M059J (cell line): ENCODE results near the gene KDM3B. TPM values are rescaled to one million over a fixed set of nuclear protein-coding genes. Genes with fewer than 3 reads are reported as not detected.
"Not testable (repeated sequence)": the region's sequence is repeated elsewhere in the genome, so short reads cannot be mapped to it uniquely, and the experiment has no call there.

Experiments used
- DNase-seq: peaks from one replicate; pipeline ENCODE4 v3.0.0-alpha.2; 2012; ENCODE audit warnings: low read depth
- total RNA-seq: library from RNA; depleted of rRNA; stranded (reverse); fragments of >200 nt; shearing (Covaris generic); gene quantifications from 2 replicates; pipeline ENCODE4 v1.2.3, GENCODE V29; 2014; rRNA removed

Gene KDM3B
- total RNA-seq, 1 experiment from 2014 or later: 41.5 TPM

- peak; percentile 51 for DNase-seq
These were observed 113.8 kb downstream of the KDM3B start for GRCh38 chr5:138466125-138466899.

- DNase-seq: peak; percentile 54
These were observed 114.6 kb downstream of the KDM3B start for GRCh38 chr5:138466900-138467710.

GRCh38 chr5:138467711-138468132 is 115.2 kb downstream of the KDM3B start:
- DNase-seq: no peak

- peak; percentile 62 for DNase-seq
These were observed 115.9 kb downstream of the KDM3B start for GRCh38 chr5:138468133-138468965.

- no peak for DNase-seq
These were observed 116.6 kb downstream of the KDM3B start for GRCh38 chr5:138468966-138469539.

GRCh38 chr5:138469540-138470321 is 117.2 kb downstream of the KDM3B start:
- DNase-seq: peak; percentile 84

GRCh38 chr5:138470322-138471051 is 118.0 kb downstream of the KDM3B start:
- no peak for DNase-seq

- no peak for DNase-seq
These were observed 118.5 kb downstream of the KDM3B start for GRCh38 chr5:138471052-138471361.

- no peak for DNase-seq
These were observed 119.9 kb downstream of the KDM3B start for GRCh38 chr5:138472353-138472752.

- not testable (repeated sequence) for DNase-seq
These were observed 120.7 kb downstream of the KDM3B start for GRCh38 chr5:138473151-138473550.

GRCh38 chr5:138476918-138477317 is 124.4 kb downstream of the KDM3B start:
- DNase-seq: no peak

GRCh38 chr5:138482638-138483037 is 130.2 kb downstream of the KDM3B start:
- no peak for DNase-seq

Other genes with a start within 250 kb of the KDM3B start
- gene NME5, start 213.3 kb upstream of the KDM3B start, total RNA-seq: 0.25 and 1.8 TPM in 2 replicates
- gene BRD8, start 174.1 kb upstream of the KDM3B start, total RNA-seq: 24.3 and 38.8 TPM in 2 replicates
- gene KIF20A, start 173.6 kb upstream of the KDM3B start, total RNA-seq: 90.2 and 133 TPM in 2 replicates
- 41.4 and 47.6 TPM in 2 replicates for gene CDC23, start 139.4 kb upstream of the KDM3B start, total RNA-seq
- not detected in 2 replicates for gene GFRA3, start 78.1 kb upstream of the KDM3B start, total RNA-seq
- gene CDC25C, start 20.9 kb upstream of the KDM3B start, total RNA-seq: 20.5 and 28.4 TPM in 2 replicates
- gene FAM53C, start 14.4 kb upstream of the KDM3B start, total RNA-seq: 27.4 and 27.7 TPM in 2 replicates
- 0.32 and 1.6 TPM in 2 replicates for gene REEP2, start 86.4 kb downstream of the KDM3B start, total RNA-seq
- gene EGR1, start 112.8 kb downstream of the KDM3B start, total RNA-seq: 3.9 and 4.1 TPM in 2 replicates
- 74.2 and 91.3 TPM in 2 replicates for gene ETF1, start 190.6 kb downstream of the KDM3B start, total RNA-seq
- gene HSPA9, start 222.7 kb downstream of the KDM3B start, total RNA-seq: 241 and 270 TPM in 2 replicates